HUES6 (cell line): ENCODE results near the gene PCDHA1.

Source experiments
- H3K27ac ChIP-seq: 2 replicates; pipeline ENCODE4 v1.7.0; 2013; ENCODE audit warnings: low read depth, mild to moderate bottlenecking, low read length, inconsistent platforms
- H3K27me3 ChIP-seq: 2 replicates; pipeline ENCODE4 v1.6.1; 2013; ENCODE audit warnings: low read length; ENCODE audit not compliant: control insufficient read depth, insufficient read depth
- H3K36me3 ChIP-seq: 2 replicates; pipeline ENCODE4 v1.6.1; 2013; ENCODE audit warnings: low read length; ENCODE audit not compliant: control insufficient read depth, insufficient read depth
- H3K4me1 ChIP-seq: 2 replicates; pipeline ENCODE4 v1.6.1; 2013; ENCODE audit warnings: low read length; ENCODE audit not compliant: control insufficient read depth, insufficient read depth
- H3K4me3 ChIP-seq: 2 replicates; pipeline ENCODE4 v1.5.1; 2013; ENCODE audit warnings: low read depth, low read length
- H3K9ac ChIP-seq: one replicate; pipeline ENCODE4 v1.6.1; 2013; ENCODE audit warnings: mild to moderate bottlenecking, low read length
- H3K9me3 ChIP-seq: 2 replicates; pipeline ENCODE4 v1.6.1; 2013; ENCODE audit warnings: low read depth, low read length; ENCODE audit not compliant: control insufficient read depth, insufficient read depth

Gene PCDHA1

GRCh38 chr5:140982083-140982716 lies 196.3 kb downstream of the PCDHA1 start:
- no peak overlapping the region for H3K9ac ChIP-seq
- H3K4me3 ChIP-seq: no peak overlapping the region
- peaks cover 3% of the 10 kb centered on the region; the same call in 1 of the 2 replicates for H3K36me3 ChIP-seq
- H3K27me3 ChIP-seq: no peaks in the 10 kb centered on the region
- H3K4me1 ChIP-seq: peaks cover 28% of the 10 kb centered on the region
- no peak overlapping the region for H3K27ac ChIP-seq
- H3K9me3 ChIP-seq: no peaks in the 10 kb centered on the region

- H3K27me3 ChIP-seq: no peaks in the 10 kb centered on the region
- H3K4me1 ChIP-seq: peaks cover 48% of the 10 kb centered on the region
- 0 out of 2 replicates have a peak overlapping the region, but pooled peaks have one; percentile 22 for H3K4me3 ChIP-seq
- H3K9ac ChIP-seq: peak overlapping the region; percentile 55
- peak overlapping the region; percentile 80 for H3K27ac ChIP-seq
- H3K36me3 ChIP-seq: peaks cover 3% of the 10 kb centered on the region; the same call in 1 of the 2 replicates
- no peaks in the 10 kb centered on the region for H3K9me3 ChIP-seq
Measured at GRCh38 chr5:140986117-140986521, 200.2 kb downstream of the PCDHA1 start.

DNA sequence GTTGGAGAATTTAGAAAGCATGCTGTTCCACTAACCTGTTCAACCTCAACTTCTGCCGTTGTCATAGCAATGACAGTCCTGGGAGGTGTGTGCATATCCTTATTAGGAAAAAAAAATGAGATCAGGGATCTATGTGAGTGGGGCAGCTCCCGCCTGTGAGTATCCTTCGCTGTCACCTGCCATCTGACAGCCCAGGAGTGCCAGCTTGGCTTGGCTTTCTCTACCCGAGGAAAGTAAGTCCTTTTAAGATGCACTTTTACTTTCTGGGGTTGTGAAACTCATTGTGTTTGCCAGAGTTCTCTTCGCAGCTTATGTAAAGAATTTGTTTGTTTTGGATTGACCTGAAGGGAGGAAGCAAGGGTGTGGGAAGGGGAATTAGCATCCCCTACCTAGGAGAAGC lies 202.2 kb downstream of the PCDHA1 start:
- Histone ChIP-seq H3K27ac (no peak overlapping the region), H3K4me3 (no peak overlapping the region), H3K9ac (no peak overlapping the region), H3K36me3 (no peaks in the 10 kb centered on the region), H3K27me3 (no peaks in the 10 kb centered on the region), H3K9me3 (no peaks in the 10 kb centered on the region), H3K4me1 (peaks cover 48% of the 10 kb centered on the region)

DNA sequence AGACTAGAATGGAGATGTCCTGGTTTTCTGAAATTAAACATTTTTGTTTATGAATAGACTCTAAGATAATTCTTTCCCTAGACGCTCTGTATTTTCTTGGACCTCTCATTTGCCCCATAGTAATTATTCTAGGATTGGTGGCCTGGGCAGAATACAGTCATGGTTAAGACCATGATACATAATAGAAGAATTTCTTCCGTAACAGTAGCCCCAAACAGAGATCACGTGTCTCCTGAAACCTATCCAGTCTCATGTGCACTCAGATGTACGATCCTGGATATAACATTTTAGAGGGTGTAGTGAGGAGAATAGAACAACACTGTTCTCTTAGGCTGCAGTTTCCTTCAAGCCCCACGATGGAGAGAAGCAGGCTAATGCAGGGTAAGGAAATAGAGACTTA lies 202.7 kb downstream of the PCDHA1 start:
- Histone ChIP-seq H3K4me1 (peaks cover 48% of the 10 kb centered on the region), H3K27ac (no peak overlapping the region), H3K9ac (no peak overlapping the region), H3K9me3 (no peaks in the 10 kb centered on the region), H3K4me3 (no peak overlapping the region), H3K36me3 (no peaks in the 10 kb centered on the region), H3K27me3 (no peaks in the 10 kb centered on the region)

DNA sequence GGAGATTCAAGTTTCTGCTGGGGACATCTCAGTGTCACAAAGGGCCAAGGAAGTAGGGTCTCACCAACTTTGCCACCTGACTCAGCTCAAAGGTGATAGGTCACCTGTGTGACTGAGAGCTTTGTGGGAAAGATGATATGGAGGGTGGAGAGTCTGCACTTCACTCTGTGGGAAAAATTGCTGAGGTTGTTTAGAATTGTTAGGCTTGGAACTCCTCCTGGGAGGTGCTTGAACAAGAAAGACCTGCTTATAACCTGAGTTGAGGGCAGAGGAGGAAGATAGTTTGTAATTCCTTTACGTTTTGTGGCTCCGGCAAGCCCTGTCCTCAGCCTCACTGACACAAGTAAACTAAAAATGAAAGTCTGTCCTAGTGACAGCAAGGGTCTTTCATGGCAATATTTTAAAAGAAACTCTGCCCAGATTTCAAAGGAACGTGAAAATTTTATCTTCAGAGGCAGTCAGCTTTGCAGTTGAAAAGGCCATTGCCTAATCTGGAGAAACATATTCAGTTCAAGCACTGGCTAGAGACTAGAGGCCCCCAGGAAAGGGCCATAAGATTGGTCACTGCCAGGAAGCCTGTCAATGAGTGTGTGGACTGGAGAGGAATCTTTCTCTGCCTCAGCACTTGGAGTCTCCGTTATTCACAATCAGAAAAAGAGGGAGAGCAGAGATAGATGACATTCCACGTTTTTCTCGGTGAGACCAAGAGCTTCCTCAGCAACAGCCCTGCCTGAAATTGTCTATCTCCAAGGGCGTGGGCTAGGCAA lies 203.5 kb downstream of the PCDHA1 start:
- H3K27ac ChIP-seq: peak overlapping the region; percentile 42; the same call in 1 of the 2 replicates
- no peaks in the 10 kb centered on the region for H3K27me3 ChIP-seq
- no peak overlapping the region for H3K9ac ChIP-seq
- H3K4me1 ChIP-seq: peaks cover 48% of the 10 kb centered on the region
- no peaks in the 10 kb centered on the region for H3K36me3 ChIP-seq
- no peaks in the 10 kb centered on the region for H3K9me3 ChIP-seq
- H3K4me3 ChIP-seq: no peak overlapping the region

DNA sequence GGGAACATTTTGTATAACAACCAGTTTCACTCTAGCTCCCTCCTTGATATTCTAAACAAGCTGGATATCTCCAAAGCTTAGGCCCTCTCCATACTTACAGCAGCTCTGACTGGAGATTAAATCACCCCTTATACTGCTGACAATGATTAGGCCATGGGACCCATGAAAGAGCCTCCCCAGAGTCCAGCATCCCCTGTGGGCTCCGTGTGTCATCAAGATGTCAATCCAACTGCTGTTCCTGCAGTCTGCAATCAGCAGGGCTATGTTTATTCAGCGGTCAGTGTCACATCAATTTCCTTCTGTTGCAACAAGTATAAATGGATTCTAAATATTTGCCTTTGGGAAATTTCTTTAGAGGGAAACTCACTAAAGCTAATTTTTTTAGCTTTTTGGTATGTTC lies 206.9 kb downstream of the PCDHA1 start:
- no peak overlapping the region for H3K9ac ChIP-seq
- H3K9me3 ChIP-seq: no peaks in the 10 kb centered on the region
- H3K27ac ChIP-seq: no peak overlapping the region
- peaks cover 33% of the 10 kb centered on the region for H3K4me1 ChIP-seq
- no peaks in the 10 kb centered on the region for H3K36me3 ChIP-seq
- H3K4me3 ChIP-seq: no peak overlapping the region
- H3K27me3 ChIP-seq: no peaks in the 10 kb centered on the region

GRCh38 chr5:140996060-140996459 lies 210.1 kb downstream of the PCDHA1 start:
- no peak overlapping the region for H3K9ac ChIP-seq
- peak overlapping the region; percentile 34; the same call in 1 of the 2 replicates for H3K27ac ChIP-seq
- H3K36me3 ChIP-seq: no peaks in the 10 kb centered on the region
- H3K4me1 ChIP-seq: peaks cover 24% of the 10 kb centered on the region
- H3K4me3 ChIP-seq: no peak overlapping the region
- H3K9me3 ChIP-seq: no peaks in the 10 kb centered on the region
- H3K27me3 ChIP-seq: no peaks in the 10 kb centered on the region

- Histone ChIP-seq H3K27ac (peak overlapping the region; percentile 31; the same call in 1 of the 2 replicates), H3K4me1 (peaks cover 44% of the 10 kb centered on the region)
Measured at GRCh38 chr5:140998921-140999410, 213.0 kb downstream of the PCDHA1 start.

DNA sequence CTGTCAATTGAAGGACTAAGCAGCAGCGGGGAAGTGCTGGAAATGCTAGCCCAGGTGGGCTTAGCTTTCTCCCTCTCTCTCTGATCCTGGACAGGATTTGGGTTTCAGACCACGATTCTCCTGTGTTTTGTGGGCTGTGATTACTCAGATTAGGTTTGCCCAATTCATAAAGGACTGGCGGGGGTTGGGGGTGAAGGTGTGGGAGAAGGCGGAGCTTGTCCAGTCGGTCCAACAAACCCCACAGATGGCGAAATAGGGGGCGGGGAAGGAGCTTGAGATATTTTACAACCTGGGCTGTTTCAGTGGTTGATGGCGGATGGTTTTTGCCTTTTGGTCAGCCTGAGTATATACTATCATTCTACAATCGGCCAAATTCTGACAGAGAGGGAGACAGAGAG lies 215.5 kb downstream of the PCDHA1 start:
- Histone ChIP-seq H3K4me3 (peak overlapping the region; percentile 62), H3K9ac (peak overlapping the region; percentile 93), H3K36me3 (no peaks in the 10 kb centered on the region), H3K27me3 (no peaks in the 10 kb centered on the region), H3K9me3 (no peaks in the 10 kb centered on the region), H3K27ac (peak overlapping the region; percentile 92), H3K4me1 (peaks cover 52% of the 10 kb centered on the region)

More at GRCh38 chr5:140998921-140999410, 213.0 kb downstream of the PCDHA1 start:
- Histone ChIP-seq H3K36me3 (no peaks in the 10 kb centered on the region), H3K9me3 (no peaks in the 10 kb centered on the region), H3K4me3 (no peak overlapping the region), H3K27me3 (no peaks in the 10 kb centered on the region), H3K9ac (no peak overlapping the region)

GRCh38 chr5:141001844-141002604 lies 216.1 kb downstream of the PCDHA1 start:
- Histone ChIP-seq H3K36me3 (no peaks in the 10 kb centered on the region), H3K9ac (peak overlapping the region; percentile 93), H3K4me1 (peaks cover 52% of the 10 kb centered on the region), H3K27ac (peak overlapping the region; percentile 92), H3K4me3 (peak overlapping the region; percentile 62), H3K9me3 (no peaks in the 10 kb centered on the region), H3K27me3 (no peaks in the 10 kb centered on the region)
